Omental fat pad (tissue), 4 donors: ENCODE measurements around the gene CYTIP. TPM values are rescaled to one million over a fixed set of nuclear protein-coding genes. Genes with fewer than 3 reads are reported as not detected.

Source experiments
- ATAC-seq: fragments of 150-250 bp; one replicate; pipeline ENCODE4 v1.9.1; 2016; ENCODE audit warnings: mild to moderate bottlenecking, moderate library complexity; ENCODE audit not compliant: low FRiP score
- DNase-seq: peaks from one replicate; pipeline ENCODE4 v3.0.0-alpha.2; 2019; ENCODE audit warnings: low spot score
- total RNA-seq, 4 donors: library from RNA; depleted of rRNA; stranded (reverse); fragments of >200 nt; gene quantifications; one replicate each; pipeline ENCODE4 v1.1.0, GENCODE V29; 2016
- TF ChIP-seq, protein P1 (sequence below), 3 donors: fragments of 450-650 bp; IDR thresholded peaks; one replicate each; pipeline ENCODE4 v1.5.1; 2016 to 2017; ENCODE audit warnings: antibody characterized with exemption in 3 of 3, mild to moderate bottlenecking in 3 of 3, moderate library complexity in 2 of 3

Gene CYTIP
- total RNA-seq, 4 donors from 2014 or later, result 13.4 to 26.1 (median 17.5) TPM

- ATAC-seq (no peak), DNase-seq (no peak)
- TF ChIP-seq, protein P1, sequence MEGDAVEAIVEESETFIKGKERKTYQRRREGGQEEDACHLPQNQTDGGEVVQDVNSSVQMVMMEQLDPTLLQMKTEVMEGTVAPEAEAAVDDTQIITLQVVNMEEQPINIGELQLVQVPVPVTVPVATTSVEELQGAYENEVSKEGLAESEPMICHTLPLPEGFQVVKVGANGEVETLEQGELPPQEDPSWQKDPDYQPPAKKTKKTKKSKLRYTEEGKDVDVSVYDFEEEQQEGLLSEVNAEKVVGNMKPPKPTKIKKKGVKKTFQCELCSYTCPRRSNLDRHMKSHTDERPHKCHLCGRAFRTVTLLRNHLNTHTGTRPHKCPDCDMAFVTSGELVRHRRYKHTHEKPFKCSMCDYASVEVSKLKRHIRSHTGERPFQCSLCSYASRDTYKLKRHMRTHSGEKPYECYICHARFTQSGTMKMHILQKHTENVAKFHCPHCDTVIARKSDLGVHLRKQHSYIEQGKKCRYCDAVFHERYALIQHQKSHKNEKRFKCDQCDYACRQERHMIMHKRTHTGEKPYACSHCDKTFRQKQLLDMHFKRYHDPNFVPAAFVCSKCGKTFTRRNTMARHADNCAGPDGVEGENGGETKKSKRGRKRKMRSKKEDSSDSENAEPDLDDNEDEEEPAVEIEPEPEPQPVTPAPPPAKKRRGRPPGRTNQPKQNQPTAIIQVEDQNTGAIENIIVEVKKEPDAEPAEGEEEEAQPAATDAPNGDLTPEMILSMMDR (IDR thresholded peaks at IDR 0.05), result no peak
Measured at GRCh38 chr2:157438863-157439823, 4.7 kb downstream of the CYTIP start.

- ATAC-seq (no peak), DNase-seq (no peak)
- TF ChIP-seq, protein P1 (IDR thresholded peaks at IDR 0.05), result no peak
Measured at GRCh38 chr2:157433394-157433793, 10.5 kb downstream of the CYTIP start.

DNA sequence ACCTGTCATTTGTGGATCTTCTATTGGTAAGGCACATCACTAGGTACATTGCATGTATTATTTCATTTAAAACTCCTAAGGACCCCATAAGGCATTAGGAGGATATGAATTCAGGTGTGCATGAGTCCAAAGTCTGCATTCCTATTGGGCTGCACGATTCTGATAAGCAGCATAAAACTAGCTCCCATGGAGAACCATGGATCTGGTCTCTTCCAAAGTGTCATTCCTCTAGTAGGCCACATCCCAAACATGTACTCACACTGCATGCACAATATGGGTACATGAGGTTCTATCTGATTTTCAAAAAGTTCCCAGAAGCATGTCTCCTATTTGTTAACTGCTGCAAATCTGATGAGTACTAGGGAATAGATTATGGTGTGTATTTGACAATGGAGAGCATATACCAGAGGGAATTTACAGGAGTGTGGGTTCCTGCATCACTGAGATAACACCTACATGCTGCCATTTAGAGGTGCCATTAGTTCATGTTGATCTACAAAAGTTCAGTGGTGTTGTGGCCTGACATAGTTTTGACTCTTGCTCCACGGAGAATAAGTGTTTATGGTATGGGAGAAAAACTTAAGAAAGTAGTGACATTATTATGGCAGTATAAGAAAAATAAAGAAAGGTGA, 11.3 kb downstream of the CYTIP start:
- TF ChIP-seq, protein P1 (IDR thresholded peaks at IDR 0.05), result no peak
- ATAC-seq (no peak), DNase-seq (no peak)

GRCh38 chr2:157431176-157431575, 12.7 kb downstream of the CYTIP start:
- DNase-seq (no peak), ATAC-seq (no peak)
- TF ChIP-seq, protein P1 (IDR thresholded peaks at IDR 0.05), result no peak

GRCh38 chr2:157428500-157429175, 15.3 kb downstream of the CYTIP start:
- no peak for ATAC-seq
- no peak for DNase-seq
- TF ChIP-seq, protein P1 (IDR thresholded peaks at IDR 0.05), result no peak

DNA sequence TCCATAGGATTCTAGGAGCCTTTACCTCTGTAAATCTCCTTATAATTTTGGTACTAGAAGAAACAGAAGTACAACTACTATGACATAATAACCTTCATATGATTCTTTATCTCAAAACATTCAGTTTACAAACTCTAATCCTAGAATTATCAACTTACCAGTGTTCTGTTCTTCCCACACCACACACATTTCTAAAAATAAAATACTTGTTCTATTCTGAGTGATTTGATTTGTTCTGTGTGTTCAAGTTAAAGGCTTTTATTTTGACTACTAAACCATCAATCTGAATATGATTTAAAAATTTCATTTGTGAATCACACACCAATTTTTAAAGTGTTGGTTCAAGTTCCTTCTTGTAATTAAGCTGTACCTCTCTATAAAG, 16.0 kb downstream of the CYTIP start:
- no peak for ATAC-seq
- DNase-seq, result no peak
- TF ChIP-seq, protein P1 (IDR thresholded peaks at IDR 0.05), result no peak
